IPS-11a (cell line): ENCODE data around the gene ERN1.

Experiments used
- H3K4me3 ChIP-seq: one replicate; pipeline ENCODE4 v1.5.1; 2013; ENCODE audit warnings: low read depth, low read length, control low read depth

The ERN1 gene

GRCh38 chr17:64158406-64158805 is 28.5 kb upstream of the ERN1 start:
- H3K4me3 ChIP-seq, result no peak overlapping the region

DNA sequence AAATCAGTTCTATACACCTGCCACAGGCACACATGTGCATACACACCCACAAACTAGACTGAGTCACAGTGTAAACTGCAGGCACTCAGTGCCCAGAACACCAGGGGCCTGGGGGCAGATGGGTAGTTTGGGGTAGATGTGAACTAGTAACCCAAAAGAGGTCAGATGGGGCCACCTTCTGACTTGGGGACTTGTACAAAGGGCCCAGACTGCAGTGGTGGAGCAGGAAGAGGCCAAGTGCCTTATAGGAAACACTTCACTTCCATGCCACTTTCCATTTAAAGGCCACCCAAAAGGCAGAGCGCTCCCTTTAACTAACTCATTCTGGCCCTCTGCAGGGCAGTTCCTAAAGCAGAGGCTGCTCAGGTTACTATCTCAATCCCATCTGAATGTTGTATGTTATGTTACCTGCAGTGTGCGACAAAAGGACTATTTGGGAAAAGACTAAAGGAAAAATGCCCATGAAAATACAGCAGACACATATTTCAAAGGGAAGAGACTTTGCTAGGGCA is 27.8 kb upstream of the ERN1 start:
- no peak overlapping the region for H3K4me3 ChIP-seq

DNA sequence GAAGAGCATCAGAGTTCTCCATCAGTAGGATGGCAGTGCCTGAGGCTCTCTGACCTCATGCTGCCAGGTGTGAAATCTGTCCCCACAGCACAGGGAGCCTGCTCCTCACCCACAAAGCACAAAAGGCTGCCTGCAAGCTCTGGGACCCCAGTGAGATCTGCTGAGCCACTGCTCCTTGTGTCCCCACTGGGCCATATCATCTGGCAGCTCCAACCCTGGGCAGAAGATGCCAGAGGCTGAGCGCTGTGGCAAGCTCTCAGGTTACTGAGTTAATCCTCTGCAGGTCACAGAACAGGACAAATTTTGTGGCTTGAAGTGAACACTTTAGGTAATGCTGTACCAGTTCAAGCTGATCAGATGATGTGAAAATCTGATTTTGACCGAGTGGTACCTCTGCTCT is 26.7 kb upstream of the ERN1 start:
- H3K4me3 ChIP-seq, result no peak overlapping the region

GRCh38 chr17:64155751-64156544 is 26.0 kb upstream of the ERN1 start:
- H3K4me3 ChIP-seq, result no peak overlapping the region

DNA sequence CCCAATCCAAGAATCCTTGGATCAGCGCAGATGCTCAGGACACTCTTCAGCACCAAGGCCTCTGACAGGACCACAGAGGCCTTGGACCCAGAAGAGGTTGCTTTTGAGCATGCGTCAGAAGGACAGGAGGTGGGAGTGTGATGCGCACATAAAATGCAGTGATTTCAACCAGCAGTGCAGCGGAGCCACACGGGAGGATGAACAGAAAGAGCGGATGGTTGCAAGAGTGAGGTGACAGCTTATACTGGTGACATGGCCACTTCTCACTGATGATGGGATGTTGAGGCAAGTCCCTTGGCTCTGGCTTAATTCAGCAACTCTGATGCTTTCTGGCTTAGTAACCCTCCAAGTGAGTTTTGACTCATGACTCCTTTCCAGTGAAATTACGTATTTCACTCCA is 25.2 kb upstream of the ERN1 start:
- no peak overlapping the region for H3K4me3 ChIP-seq

DNA sequence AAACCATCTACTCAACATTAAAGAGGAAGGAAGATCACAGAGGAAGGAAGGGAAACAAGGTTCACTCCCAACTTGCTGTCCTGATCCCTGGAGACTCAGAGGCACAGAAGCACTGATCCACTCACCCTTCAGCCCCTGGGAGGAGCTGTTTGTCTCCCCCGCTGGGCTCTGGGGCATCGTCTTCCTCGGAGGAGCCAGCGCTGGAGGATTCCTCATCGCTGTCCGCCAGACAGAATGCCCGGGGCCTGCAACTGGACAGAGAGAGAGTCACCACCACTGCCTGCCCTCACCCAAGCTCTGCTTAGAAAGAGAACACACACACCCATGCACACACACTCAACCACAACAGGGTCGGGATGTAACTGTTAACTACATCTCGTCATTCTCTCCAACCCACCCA is 24.8 kb upstream of the ERN1 start:
- no peak overlapping the region for H3K4me3 ChIP-seq

DNA sequence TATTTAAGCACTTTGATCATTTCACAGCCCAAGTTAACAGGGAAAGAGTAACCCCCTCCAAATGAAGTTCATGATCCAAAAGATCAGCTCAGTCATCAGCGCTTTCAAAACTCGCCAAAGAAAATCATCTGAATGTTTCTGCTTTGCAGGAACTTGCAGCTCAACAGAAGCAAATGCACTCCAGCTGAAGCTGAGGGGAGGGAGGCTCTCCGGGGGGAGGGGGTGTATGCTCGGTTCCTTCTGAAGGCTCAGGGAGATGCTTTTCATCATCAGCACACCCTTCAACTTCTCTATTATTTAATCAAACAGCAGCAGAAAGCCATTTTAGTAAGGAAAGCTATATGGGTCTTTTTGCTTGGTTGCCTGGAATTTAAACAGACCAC is 24.4 kb upstream of the ERN1 start:
- no peak overlapping the region for H3K4me3 ChIP-seq

- no peak overlapping the region for H3K4me3 ChIP-seq
Observed at GRCh38 chr17:64153565-64154312, 23.8 kb upstream of the ERN1 start.

- H3K4me3 ChIP-seq, result no peak overlapping the region
Observed at GRCh38 chr17:64152428-64153125, 22.6 kb upstream of the ERN1 start.

GRCh38 chr17:64151016-64151368 is 21.0 kb upstream of the ERN1 start:
- H3K4me3 ChIP-seq, result no peak overlapping the region

DNA sequence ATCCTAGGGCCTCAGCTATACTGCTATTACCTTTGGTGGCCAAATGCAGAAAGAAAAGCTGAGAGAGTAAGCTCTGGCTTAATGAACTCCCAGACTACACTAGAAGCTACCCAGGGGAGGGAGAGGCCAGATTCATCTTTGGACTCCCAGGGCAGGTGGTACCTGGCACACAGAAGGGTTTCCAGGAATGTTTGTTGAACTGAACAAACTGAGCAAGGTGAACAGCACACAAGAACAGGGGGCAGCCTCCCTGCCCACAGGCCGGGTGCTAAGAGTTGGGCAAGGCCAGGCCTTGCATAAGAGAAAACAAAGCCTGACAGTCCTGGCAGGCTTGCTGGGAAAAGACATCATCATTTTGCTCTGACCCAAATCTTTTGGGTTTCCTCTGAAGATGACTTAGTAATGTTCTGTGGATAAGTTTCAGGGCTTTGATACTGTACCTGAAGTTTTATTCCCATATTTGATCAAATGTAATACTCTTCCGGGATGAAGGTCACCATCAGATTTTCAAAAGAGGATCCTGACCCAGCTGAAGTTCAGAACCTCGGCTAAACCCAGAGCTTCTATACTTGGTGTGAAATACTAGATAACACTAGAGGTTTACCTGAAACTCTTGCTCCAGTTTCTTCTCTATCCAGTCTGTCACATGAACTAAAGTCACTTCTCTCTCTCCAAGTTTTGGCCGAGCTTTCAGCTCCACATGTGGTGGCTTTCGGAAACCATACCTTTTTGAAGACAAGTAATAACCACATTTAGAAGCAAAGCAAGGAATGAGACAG is 20.5 kb upstream of the ERN1 start:
- H3K4me3 ChIP-seq, result no peak overlapping the region

- H3K4me3 ChIP-seq, result no peak overlapping the region
Observed at GRCh38 chr17:64149196-64149595, 19.3 kb upstream of the ERN1 start.

- H3K4me3 ChIP-seq, result no peak overlapping the region
Observed at GRCh38 chr17:64148699-64149098, 18.8 kb upstream of the ERN1 start.

GRCh38 chr17:64148017-64148631 is 18.2 kb upstream of the ERN1 start:
- H3K4me3 ChIP-seq, result no peak overlapping the region

DNA sequence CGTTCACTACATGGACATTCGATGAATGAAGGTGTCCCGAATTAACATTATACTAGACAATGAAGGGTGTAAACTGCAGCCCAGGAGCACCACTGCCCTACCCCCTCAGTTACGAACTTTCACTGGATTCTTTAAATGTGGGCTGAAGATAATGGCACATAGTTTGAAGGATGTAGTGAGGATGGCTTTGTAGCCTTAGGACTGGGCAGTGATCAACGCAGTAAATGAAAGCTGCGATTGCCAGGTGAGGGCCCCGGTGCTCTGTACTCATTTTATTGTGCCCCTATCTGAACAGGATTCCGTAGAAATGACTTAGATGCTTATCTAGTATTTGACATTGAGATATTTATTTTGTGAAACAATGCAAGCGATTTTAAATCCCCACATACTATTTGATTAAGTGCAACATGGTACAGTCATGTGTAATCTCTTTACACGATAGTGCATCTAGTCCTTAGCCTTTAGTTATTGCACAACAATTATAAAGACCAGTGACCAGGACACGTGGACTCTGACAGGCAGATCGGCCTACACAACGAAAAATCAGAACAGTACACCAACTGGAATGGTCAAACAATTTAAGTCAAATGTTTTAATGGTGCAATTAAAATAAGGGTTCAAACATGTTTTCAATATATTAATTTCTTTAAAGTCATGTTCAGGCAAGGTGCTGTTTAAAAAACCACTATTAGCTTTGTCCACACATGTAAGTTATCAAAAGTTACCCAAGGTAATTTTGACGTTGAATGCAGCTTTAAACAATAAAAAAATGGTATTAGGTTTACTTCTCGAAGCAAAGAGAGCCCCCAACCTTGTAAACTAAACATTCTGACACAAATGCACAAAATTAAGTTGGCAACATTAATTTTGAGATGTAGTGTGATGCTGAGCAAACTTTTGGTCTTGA is 17.4 kb upstream of the ERN1 start:
- H3K4me3 ChIP-seq, result peak overlapping the region; percentile 83

GRCh38 chr17:64146418-64147109 is 16.6 kb upstream of the ERN1 start:
- peak overlapping the region; percentile 83 for H3K4me3 ChIP-seq

GRCh38 chr17:64145751-64146417 is 15.9 kb upstream of the ERN1 start:
- peak overlapping the region; percentile 83 for H3K4me3 ChIP-seq

GRCh38 chr17:64145375-64145750 is 15.4 kb upstream of the ERN1 start:
- H3K4me3 ChIP-seq, result peak overlapping the region; percentile 41
